ENCODE results near the gene KCNIP4.

KCNIP4 gene

DNA sequence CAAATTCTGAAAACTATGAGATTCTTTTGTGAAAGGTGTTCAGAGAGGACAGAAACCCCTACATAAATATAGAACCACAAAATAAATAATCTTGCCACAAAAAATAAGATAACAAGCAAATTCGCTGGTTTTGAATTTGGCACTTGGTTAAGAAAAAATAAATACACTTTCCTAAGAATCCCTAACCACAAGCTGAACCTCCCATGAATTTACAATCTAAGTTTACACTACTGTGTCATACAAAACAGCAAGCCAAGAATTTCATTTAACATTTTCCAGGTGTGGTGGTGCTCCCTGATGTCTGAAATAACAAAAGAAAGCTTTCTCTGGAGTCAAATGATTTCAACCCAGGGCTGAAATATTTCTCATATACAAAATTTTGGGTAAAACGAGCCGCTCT, 121.0 kb downstream of the KCNIP4 start:
- TF ChIP-seq, protein P1, sequence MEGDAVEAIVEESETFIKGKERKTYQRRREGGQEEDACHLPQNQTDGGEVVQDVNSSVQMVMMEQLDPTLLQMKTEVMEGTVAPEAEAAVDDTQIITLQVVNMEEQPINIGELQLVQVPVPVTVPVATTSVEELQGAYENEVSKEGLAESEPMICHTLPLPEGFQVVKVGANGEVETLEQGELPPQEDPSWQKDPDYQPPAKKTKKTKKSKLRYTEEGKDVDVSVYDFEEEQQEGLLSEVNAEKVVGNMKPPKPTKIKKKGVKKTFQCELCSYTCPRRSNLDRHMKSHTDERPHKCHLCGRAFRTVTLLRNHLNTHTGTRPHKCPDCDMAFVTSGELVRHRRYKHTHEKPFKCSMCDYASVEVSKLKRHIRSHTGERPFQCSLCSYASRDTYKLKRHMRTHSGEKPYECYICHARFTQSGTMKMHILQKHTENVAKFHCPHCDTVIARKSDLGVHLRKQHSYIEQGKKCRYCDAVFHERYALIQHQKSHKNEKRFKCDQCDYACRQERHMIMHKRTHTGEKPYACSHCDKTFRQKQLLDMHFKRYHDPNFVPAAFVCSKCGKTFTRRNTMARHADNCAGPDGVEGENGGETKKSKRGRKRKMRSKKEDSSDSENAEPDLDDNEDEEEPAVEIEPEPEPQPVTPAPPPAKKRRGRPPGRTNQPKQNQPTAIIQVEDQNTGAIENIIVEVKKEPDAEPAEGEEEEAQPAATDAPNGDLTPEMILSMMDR (IDR thresholded peaks at IDR 0.05; ENCODE audit: poor library complexity, severe bottlenecking): no peak
- Histone ChIP-seq H3K27ac (ENCODE audit: poor library complexity, severe bottlenecking) (no peak overlapping the region), H3K36me3 (ENCODE audit: low read depth) (no peaks in the 10 kb centered on the region), H3K27me3 (ENCODE audit: insufficient read depth, poor library complexity, severe bottlenecking) (no peaks in the 10 kb centered on the region), H3K4me1 (ENCODE audit: insufficient read depth, poor library complexity, severe bottlenecking) (no peaks in the 10 kb centered on the region), H3K4me3 (ENCODE audit: severe bottlenecking) (no peak overlapping the region), H3K9me3 (ENCODE audit: severe bottlenecking) (no peaks in the 10 kb centered on the region)
- DNase-seq (ENCODE audit: low spot score) (no peak), ATAC-seq (ENCODE audit: low read depth) (no peak)

- no peak for DNase-seq (ENCODE audit: low spot score)
- no peaks in the 10 kb centered on the region for H3K4me1 ChIP-seq (ENCODE audit: insufficient read depth, poor library complexity, severe bottlenecking)
- H3K27ac ChIP-seq (ENCODE audit: poor library complexity, severe bottlenecking): no peak overlapping the region
- H3K36me3 ChIP-seq (ENCODE audit: low read depth): no peaks in the 10 kb centered on the region
- no peaks in the 10 kb centered on the region for H3K27me3 ChIP-seq (ENCODE audit: insufficient read depth, poor library complexity, severe bottlenecking)
- TF ChIP-seq, protein P1 (IDR thresholded peaks at IDR 0.05; ENCODE audit: poor library complexity, severe bottlenecking): no peak
- no peak for ATAC-seq (ENCODE audit: low read depth)
- no peak overlapping the region for H3K4me3 ChIP-seq (ENCODE audit: severe bottlenecking)
- no peaks in the 10 kb centered on the region for H3K9me3 ChIP-seq (ENCODE audit: severe bottlenecking)
These were observed 122.5 kb downstream of the KCNIP4 start for GRCh38 chr4:21826071-21826470.

- H3K4me1 ChIP-seq (ENCODE audit: insufficient read depth, poor library complexity, severe bottlenecking): no peaks in the 10 kb centered on the region
- ATAC-seq (ENCODE audit: low read depth) (no peak), DNase-seq (ENCODE audit: low spot score) (no peak)
- TF ChIP-seq, protein P1 (IDR thresholded peaks at IDR 0.05; ENCODE audit: poor library complexity, severe bottlenecking): no peak
- no peaks in the 10 kb centered on the region for H3K36me3 ChIP-seq (ENCODE audit: low read depth)
- H3K9me3 ChIP-seq (ENCODE audit: severe bottlenecking): no peaks in the 10 kb centered on the region
- H3K27me3 ChIP-seq (ENCODE audit: insufficient read depth, poor library complexity, severe bottlenecking): no peaks in the 10 kb centered on the region
- no peak overlapping the region for H3K4me3 ChIP-seq (ENCODE audit: severe bottlenecking)
- H3K27ac ChIP-seq (ENCODE audit: poor library complexity, severe bottlenecking): no peak overlapping the region
These were observed 129.5 kb downstream of the KCNIP4 start for GRCh38 chr4:21819086-21819485.

GRCh38 chr4:21815651-21816377, 132.8 kb downstream of the KCNIP4 start:
- Histone ChIP-seq H3K27me3 (ENCODE audit: insufficient read depth, poor library complexity, severe bottlenecking) (no peaks in the 10 kb centered on the region), H3K4me1 (ENCODE audit: insufficient read depth, poor library complexity, severe bottlenecking) (no peaks in the 10 kb centered on the region), H3K36me3 (ENCODE audit: low read depth) (no peaks in the 10 kb centered on the region), H3K4me3 (ENCODE audit: severe bottlenecking) (no peak overlapping the region), H3K27ac (ENCODE audit: poor library complexity, severe bottlenecking) (no peak overlapping the region), H3K9me3 (ENCODE audit: severe bottlenecking) (no peaks in the 10 kb centered on the region)
- no peak for ATAC-seq (ENCODE audit: low read depth)
- TF ChIP-seq, protein P1 (IDR thresholded peaks at IDR 0.05; ENCODE audit: poor library complexity, severe bottlenecking): no peak
- DNase-seq (ENCODE audit: low spot score): no peak

- Histone ChIP-seq H3K27ac (ENCODE audit: poor library complexity, severe bottlenecking) (no peak overlapping the region), H3K36me3 (ENCODE audit: low read depth) (no peaks in the 10 kb centered on the region), H3K4me1 (ENCODE audit: insufficient read depth, poor library complexity, severe bottlenecking) (no peaks in the 10 kb centered on the region), H3K9me3 (ENCODE audit: severe bottlenecking) (no peaks in the 10 kb centered on the region), H3K27me3 (ENCODE audit: insufficient read depth, poor library complexity, severe bottlenecking) (no peaks in the 10 kb centered on the region), H3K4me3 (ENCODE audit: severe bottlenecking) (no peak overlapping the region)
- ATAC-seq (ENCODE audit: low read depth) (no peak), DNase-seq (ENCODE audit: low spot score) (no peak)
- TF ChIP-seq, protein P1 (IDR thresholded peaks at IDR 0.05; ENCODE audit: poor library complexity, severe bottlenecking): no peak
These were observed 137.0 kb downstream of the KCNIP4 start for GRCh38 chr4:21811565-21811964.
